SJSA1 (cell line): Measurements from ENCODE around the gene IL7R. TPM values are rescaled to one million over a fixed set of nuclear protein-coding genes. Genes with fewer than 3 reads are reported as not detected.
A peak's percentile ranks its signal among the peaks of the same experiment; 100 is the strongest.
"Not testable (repeated sequence)": the region's sequence is repeated elsewhere in the genome, so short reads cannot be mapped to it uniquely, and the experiment has no call there.

Experiments
- DNase-seq, 2 experiments: peaks; one replicate each; pipeline ENCODE4 v3.0.0-alpha.2; 2015 to 2020; ENCODE audit warnings: low spot score in 2 of 2, low read depth in 1 of 2
- H3K27ac ChIP-seq: fragments of 250-450 bp; sonication (Bioruptor Pico); 2 replicates; pipeline ENCODE4 v1.5.1; 2020; ENCODE audit warnings: mild to moderate bottlenecking, moderate library complexity
- H3K27me3 ChIP-seq: fragments of 250-450 bp; sonication (Bioruptor Pico); replicated peaks from 2 replicates; pipeline ENCODE4 v1.5.1; 2020; ENCODE audit warnings: mild to moderate bottlenecking, moderate library complexity
- H3K36me3 ChIP-seq: fragments of 250-450 bp; sonication (Bioruptor Pico); 2 replicates; pipeline ENCODE4 v1.5.1; 2020; ENCODE audit warnings: mild to moderate bottlenecking
- H3K4me1 ChIP-seq: fragments of 250-450 bp; sonication (Bioruptor Pico); replicated peaks from 2 replicates; pipeline ENCODE4 v1.6.1; 2021; ENCODE audit warnings: mild to moderate bottlenecking
- H3K4me3 ChIP-seq: fragments of 250-450 bp; sonication (Bioruptor Pico); 2 replicates; pipeline ENCODE4 v1.5.1; 2020; ENCODE audit warnings: mild to moderate bottlenecking
- H3K9me3 ChIP-seq: fragments of 250-450 bp; sonication (Bioruptor Pico); replicated peaks from 2 replicates; pipeline ENCODE4 v1.5.1; 2020; ENCODE audit warnings: mild to moderate bottlenecking
- total RNA-seq: library from RNA; depleted of rRNA; stranded (reverse); fragments of >200 nt; shearing (Covaris generic); gene quantifications from 2 replicates; pipeline ENCODE4 v1.2.3, GENCODE V29; 2014

Gene IL7R
- total RNA-seq, 1 experiment from 2014 or later = 90.1 TPM

- Histone ChIP-seq H3K27me3 (no peaks in the 10 kb centered on the region), H3K4me1 (no peaks in the 10 kb centered on the region), H3K36me3 (no peaks in the 10 kb centered on the region), H3K4me3 (no peak overlapping the region), H3K27ac (no peak overlapping the region), H3K9me3 (no peaks in the 10 kb centered on the region)
- no peak for DNase-seq
Observed at GRCh38 chr5:35826554-35826953, 30.1 kb upstream of the IL7R start.

DNA sequence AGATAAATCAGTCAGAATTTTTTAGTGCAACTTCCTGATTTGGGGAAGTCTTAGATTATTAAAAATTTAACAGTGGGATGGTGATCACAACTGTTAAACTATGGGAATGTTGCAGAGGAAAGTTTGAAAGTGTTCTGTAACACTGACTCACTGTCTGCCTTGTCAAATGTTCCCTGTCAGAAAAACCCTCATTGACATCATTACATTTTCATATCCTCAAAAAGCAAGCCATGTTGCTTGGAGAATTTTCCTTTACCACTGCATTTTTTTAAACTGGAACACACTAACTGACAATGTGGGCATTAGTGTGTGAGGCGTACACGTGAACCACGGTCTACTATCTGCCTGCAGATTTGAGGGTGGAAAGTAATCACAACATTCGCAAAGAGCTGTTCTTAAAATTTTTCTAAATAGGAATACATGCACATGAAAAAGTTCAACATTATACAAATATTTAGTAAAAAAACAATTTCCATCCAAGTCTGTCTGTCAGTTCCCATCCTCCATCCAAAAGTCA is 28.6 kb upstream of the IL7R start:
- H3K9me3 ChIP-seq = no peaks in the 10 kb centered on the region
- peaks cover under 1% of the 10 kb centered on the region; the same call in 1 of the 2 replicates for H3K27me3 ChIP-seq
- no peak overlapping the region for H3K27ac ChIP-seq
- no peaks in the 10 kb centered on the region for H3K4me1 ChIP-seq
- DNase-seq = no peak
- no peak overlapping the region for H3K4me3 ChIP-seq
- H3K36me3 ChIP-seq = no peaks in the 10 kb centered on the region

DNA sequence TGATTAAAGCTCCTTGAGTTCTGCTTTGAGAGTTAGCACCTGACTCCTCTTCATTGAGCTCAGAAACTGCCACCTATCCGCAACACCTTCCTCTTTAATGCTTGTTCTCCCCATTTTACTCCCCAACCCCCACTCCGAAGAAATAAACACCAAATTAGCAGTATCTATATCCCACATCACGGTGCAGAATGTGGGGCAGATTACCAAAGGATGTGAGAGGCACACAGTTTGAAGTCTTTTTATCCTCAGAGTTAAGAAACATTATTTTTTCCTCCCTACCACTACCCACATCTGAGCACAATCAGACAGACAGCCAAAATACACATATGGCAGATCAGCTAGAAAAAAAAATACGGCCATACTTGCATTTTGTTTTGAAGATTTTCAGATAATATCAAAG is 26.1 kb upstream of the IL7R start:
- Histone ChIP-seq H3K4me1 (no peaks in the 10 kb centered on the region), H3K27ac (no peak overlapping the region), H3K9me3 (no peaks in the 10 kb centered on the region), H3K36me3 (no peaks in the 10 kb centered on the region), H3K4me3 (no peak overlapping the region), H3K27me3 (peaks cover 7% of the 10 kb centered on the region; the same call in 1 of the 2 replicates)
- no peak for DNase-seq

DNA sequence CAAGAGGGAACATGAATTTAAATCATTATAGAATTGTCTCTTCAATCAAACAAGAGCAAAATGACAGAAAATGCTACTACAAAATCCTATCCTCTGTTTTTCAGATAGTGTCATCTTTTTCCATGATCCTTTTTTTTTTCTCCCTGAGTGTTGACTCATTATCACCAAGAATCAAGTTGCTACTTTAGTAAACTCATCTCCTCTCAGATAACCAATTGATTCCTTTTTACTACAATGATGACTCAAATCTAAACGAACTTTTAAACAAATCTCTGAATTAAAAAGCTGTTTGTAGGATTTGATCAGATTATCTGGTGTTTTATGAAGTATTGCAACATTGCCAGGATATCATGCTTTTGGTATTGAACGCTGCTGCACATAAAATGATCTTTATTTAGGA is 23.9 kb upstream of the IL7R start:
- DNase-seq = no peak

DNA sequence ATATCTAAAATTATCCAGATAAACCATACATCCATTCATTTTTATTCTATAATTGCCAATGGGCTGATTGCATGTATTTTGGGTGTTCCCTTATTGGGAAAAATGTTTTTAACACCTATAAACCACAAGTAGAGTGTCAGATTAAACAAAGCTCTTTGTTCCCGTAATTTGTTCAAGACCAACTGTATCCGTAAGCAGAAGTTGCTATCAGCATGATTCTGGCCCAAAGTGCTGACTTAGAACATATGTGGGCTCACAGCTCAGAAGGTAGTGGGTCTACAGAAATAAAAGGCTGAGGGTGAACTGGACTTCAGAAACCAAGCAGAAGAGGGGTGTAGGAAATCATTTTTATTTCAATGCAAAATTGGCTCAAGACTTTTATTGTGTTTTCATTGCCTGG is 23.5 kb upstream of the IL7R start:
- Histone ChIP-seq H3K4me3 (no peak overlapping the region), H3K4me1 (0 out of 2 replicates have a peak, but pooled peaks cover under 1% of the 10 kb centered on the region), H3K36me3 (no peaks in the 10 kb centered on the region), H3K27ac (no peak overlapping the region), H3K27me3 (peaks cover 7% of the 10 kb centered on the region; the same call in 1 of the 2 replicates), H3K9me3 (no peaks in the 10 kb centered on the region)
- no peak for DNase-seq

More for the DNA sequence above, 23.9 kb upstream of the IL7R start:
- Histone ChIP-seq H3K27ac (no peak overlapping the region), H3K36me3 (no peaks in the 10 kb centered on the region), H3K4me1 (no peaks in the 10 kb centered on the region), H3K4me3 (no peak overlapping the region), H3K9me3 (no peaks in the 10 kb centered on the region), H3K27me3 (peaks cover 7% of the 10 kb centered on the region; the same call in 1 of the 2 replicates)

DNA sequence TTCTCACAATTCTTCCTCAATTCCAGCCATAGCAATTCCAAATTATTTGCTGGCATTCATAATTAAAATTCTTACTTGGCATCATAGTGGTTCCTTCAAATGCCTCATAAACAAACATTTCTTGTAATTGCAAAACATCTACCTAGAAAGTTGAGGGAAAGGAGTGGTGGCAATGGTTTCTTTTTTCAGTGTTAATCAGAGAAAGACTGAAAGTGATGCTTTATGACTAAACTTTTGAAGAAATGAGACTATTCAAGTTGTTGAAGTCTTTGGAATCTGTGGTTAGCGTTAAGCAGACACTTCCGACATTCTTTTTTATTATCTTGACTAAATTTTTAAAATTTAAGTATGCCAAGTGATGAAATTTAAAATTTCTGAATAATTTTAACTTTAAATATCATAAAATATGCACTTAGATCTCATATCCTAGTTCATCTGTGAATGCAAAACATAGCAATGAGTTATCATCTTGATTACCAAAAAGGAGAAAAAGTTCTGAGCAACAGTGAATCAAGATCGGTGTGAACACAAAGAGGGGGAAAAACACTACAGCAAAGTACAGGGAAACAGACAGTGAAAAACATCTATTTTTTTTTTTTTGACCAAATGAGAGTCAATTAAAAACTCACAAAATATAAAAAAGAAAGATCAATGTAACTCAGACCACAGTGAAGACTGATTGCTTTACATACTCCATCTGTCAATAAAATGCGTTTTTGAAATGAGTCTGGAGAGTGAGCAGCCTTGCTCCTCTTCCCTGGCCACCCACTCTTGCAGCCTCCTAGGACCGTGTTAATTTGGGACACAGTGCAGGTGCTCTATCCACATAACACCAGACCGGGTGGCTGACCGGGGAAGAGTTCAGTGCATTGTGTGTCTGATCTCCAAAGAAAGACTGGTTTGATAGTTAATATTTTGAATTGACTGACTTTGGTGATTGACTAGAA is 20.6 kb upstream of the IL7R start:
- H3K9me3 ChIP-seq = no peaks in the 10 kb centered on the region
- H3K4me1 ChIP-seq = 0 out of 2 replicates have a peak, but pooled peaks cover 5% of the 10 kb centered on the region
- no peak overlapping the region for H3K27ac ChIP-seq
- no peaks in the 10 kb centered on the region for H3K36me3 ChIP-seq
- no peak for DNase-seq
- peaks cover 7% of the 10 kb centered on the region; the same call in 1 of the 2 replicates for H3K27me3 ChIP-seq
- H3K4me3 ChIP-seq = no peak overlapping the region

GRCh38 chr5:35838370-35839042 is 18.2 kb upstream of the IL7R start:
- no peak for DNase-seq

DNA sequence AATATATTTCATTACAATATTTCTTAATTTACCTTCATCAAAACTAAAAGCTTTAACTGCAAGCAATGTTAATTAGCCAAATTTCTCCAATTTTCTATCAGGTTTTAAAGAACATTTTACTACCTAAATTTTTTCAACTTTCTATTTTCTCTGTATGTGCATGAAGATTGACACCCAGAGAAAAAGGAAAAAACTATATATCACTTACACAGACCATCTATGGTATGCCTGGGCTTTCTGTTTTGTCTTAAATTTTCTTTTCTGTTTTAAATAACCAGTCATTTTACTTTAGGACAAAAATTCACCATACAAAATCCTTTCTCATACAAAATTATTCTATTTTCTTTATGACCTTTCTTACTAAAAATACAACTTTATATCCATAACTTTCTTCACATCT is 13.8 kb upstream of the IL7R start:
- Histone ChIP-seq H3K36me3 (no peaks in the 10 kb centered on the region), H3K9me3 (peaks cover 16% of the 10 kb centered on the region), H3K4me1 (0 out of 2 replicates have a peak, but pooled peaks cover 5% of the 10 kb centered on the region), H3K27me3 (no peaks in the 10 kb centered on the region), H3K4me3 (no peak overlapping the region), H3K27ac (no peak overlapping the region)
- no peak for DNase-seq

More at GRCh38 chr5:35838370-35839042, 18.2 kb upstream of the IL7R start:
- Histone ChIP-seq H3K27ac (no peak overlapping the region), H3K36me3 (no peaks in the 10 kb centered on the region), H3K4me3 (no peak overlapping the region), H3K9me3 (no peaks in the 10 kb centered on the region), H3K27me3 (0 out of 2 replicates have a peak, but pooled peaks cover 3% of the 10 kb centered on the region), H3K4me1 (0 out of 2 replicates have a peak, but pooled peaks cover 5% of the 10 kb centered on the region)

DNA sequence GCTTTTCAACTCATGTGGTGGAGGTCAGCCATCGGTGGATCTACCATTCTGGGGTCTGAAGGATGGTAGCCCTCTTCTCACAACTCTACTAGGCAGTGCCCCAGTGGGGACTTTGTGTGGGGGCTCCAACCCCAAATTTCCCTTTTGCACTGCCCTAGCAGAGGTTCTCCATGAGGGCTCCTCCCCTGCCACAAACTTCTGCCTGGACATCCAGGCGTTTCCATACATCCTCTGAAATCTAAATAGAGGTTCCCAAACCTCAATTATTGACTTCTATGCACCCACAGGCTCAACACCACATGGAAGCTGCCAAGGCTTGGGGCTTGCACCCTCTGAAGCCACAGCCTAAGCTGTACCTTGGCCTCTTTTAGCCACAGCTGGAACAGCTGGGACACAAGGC is 11.2 kb upstream of the IL7R start:
- not testable (repeated sequence) for DNase-seq, H3K27me3 ChIP-seq, H3K36me3 ChIP-seq, H3K4me3 ChIP-seq, H3K27ac ChIP-seq, H3K4me1 ChIP-seq
- H3K9me3 ChIP-seq = peaks cover 16% of the 10 kb centered on the region

DNA sequence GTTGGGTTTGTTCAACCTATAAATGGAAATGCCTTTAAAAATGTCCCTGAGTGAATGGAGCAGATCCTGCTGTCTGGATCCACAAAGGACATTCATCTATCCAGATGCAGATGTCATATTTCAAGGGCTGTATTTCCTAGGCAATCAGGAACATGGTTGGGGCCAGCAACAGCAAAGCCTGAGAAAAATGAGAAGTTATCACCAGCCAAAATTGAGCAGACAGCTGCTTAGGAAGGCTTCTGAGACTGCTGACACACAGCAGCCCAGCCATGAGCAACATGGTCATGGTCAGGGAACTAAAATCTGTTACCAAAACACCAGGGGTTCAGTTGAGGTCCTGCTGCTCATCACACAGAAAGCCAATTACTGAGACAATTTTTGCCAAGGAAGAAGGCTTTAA is 9.2 kb upstream of the IL7R start:
- Histone ChIP-seq H3K9me3 (peaks cover 16% of the 10 kb centered on the region), H3K36me3 (no peaks in the 10 kb centered on the region)
- DNase-seq = no peak

DNA sequence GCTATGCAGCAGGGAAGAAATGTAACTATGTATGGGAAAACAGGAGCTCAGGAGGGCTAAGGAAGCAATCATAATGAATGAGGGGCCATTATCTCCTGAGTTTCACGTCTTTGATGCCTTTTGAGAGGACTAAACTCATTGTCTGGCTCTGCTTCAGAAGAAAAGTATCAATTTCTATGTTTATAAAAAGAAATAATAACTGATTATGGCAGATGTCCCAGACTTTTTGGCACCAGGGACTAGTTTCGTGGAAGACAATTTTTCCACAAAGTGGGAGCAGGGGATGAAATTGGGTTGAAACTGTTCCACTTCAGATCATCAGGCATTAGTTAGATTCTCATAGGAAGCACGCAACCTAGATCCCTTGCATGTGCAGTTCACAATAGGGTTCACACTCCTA is 8.7 kb upstream of the IL7R start:
- Histone ChIP-seq H3K4me3 (no peak overlapping the region), H3K4me1 (peaks cover 19% of the 10 kb centered on the region), H3K27ac (no peak overlapping the region), H3K36me3 (no peaks in the 10 kb centered on the region), H3K27me3 (no peaks in the 10 kb centered on the region), H3K9me3 (peaks cover 16% of the 10 kb centered on the region)
- DNase-seq = no peak

More for the DNA sequence above, 9.2 kb upstream of the IL7R start:
- Histone ChIP-seq H3K27me3 (no peaks in the 10 kb centered on the region), H3K4me1 (peaks cover 14% of the 10 kb centered on the region), H3K27ac (no peak overlapping the region), H3K4me3 (no peak overlapping the region)

DNA sequence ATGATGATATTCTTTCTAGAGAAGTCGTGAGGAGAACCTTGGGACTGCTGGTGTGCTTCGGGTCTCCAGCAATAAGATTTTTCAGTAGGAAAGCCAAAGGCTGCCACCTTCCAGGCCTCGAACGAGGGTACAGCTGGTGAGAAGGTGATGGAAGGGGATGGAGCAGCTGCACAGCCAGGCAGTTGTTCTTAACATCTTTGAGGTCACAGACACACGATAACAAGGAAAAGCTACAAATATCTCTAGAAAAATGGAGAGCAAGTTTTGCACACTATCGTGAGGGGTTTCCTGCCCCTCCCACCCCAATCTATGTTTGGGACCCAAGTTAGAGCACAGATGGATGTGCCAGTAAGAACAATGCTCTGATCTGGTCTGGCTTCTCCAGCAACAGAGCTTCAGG is 6.8 kb upstream of the IL7R start:
- no peak overlapping the region for H3K4me3 ChIP-seq
- DNase-seq = no peak
- peaks cover 20% of the 10 kb centered on the region for H3K4me1 ChIP-seq
- peaks cover 11% of the 10 kb centered on the region for H3K9me3 ChIP-seq
- no peak overlapping the region for H3K27ac ChIP-seq
- H3K36me3 ChIP-seq = no peaks in the 10 kb centered on the region
- no peaks in the 10 kb centered on the region for H3K27me3 ChIP-seq

- H3K27ac ChIP-seq = no peak overlapping the region
- no peaks in the 10 kb centered on the region for H3K36me3 ChIP-seq
- peaks cover 28% of the 10 kb centered on the region for H3K4me1 ChIP-seq
- 0 out of 2 replicates have a peak, but pooled peaks cover 2% of the 10 kb centered on the region for H3K9me3 ChIP-seq
- no peaks in the 10 kb centered on the region for H3K27me3 ChIP-seq
- no peak for DNase-seq
- 0 out of 2 replicates have a peak overlapping the region, but pooled peaks have one; percentile 6 for H3K4me3 ChIP-seq
Observed at GRCh38 chr5:35850967-35851680, 5.6 kb upstream of the IL7R start.
